ENCODE data around the gene KSR1.

- TF ChIP-seq, protein P1, sequence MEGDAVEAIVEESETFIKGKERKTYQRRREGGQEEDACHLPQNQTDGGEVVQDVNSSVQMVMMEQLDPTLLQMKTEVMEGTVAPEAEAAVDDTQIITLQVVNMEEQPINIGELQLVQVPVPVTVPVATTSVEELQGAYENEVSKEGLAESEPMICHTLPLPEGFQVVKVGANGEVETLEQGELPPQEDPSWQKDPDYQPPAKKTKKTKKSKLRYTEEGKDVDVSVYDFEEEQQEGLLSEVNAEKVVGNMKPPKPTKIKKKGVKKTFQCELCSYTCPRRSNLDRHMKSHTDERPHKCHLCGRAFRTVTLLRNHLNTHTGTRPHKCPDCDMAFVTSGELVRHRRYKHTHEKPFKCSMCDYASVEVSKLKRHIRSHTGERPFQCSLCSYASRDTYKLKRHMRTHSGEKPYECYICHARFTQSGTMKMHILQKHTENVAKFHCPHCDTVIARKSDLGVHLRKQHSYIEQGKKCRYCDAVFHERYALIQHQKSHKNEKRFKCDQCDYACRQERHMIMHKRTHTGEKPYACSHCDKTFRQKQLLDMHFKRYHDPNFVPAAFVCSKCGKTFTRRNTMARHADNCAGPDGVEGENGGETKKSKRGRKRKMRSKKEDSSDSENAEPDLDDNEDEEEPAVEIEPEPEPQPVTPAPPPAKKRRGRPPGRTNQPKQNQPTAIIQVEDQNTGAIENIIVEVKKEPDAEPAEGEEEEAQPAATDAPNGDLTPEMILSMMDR (IDR thresholded peaks at IDR 0.05), result no peak
- no peak for TF ChIP-seq POLR2A (IDR thresholded peaks at IDR 0.05)
Measured at GRCh38 chr17:27496971-27497370, 40.7 kb downstream of the KSR1 start.

Measured in Peyer's patch (tissue), 4 donors.